Right lobe of liver (tissue), 4 donors: ENCODE data around the gene MYO1B.

ENCODE experiments used
- CTCF ChIP-seq, 4 donors: fragments of 200-600 bp in 3 of 4; fragments of 450-650 bp in 1 of 4; IDR thresholded peaks; one replicate each; pipeline versions ENCODE4 v1.5.1 to v1.8.0; 2016 to 2022; ENCODE audit warnings: antibody characterized with exemption in 4 of 4, mild to moderate bottlenecking in 2 of 4
- POLR2A ChIP-seq: fragments of 450-650 bp; IDR thresholded peaks from one replicate; pipeline ENCODE4 v1.6.1; 2017; ENCODE audit warnings: antibody characterized with exemption, mild to moderate bottlenecking
- donor health status: DM: no; HTN: no; CAD: no.
- donor health status: DM: no; HTN: no; CAD: no.
- donor health status: DM: no; HTN: yes; CAD: no.

- TF ChIP-seq CTCF (IDR thresholded peaks at IDR 0.05), result no peak
- no peak for TF ChIP-seq POLR2A
Measured at GRCh38 chr2:191272064-191272463, 26.9 kb downstream of the MYO1B start.
